T-helper 1 cell (primary cell): Measurements from ENCODE around the gene PSPC1.

Source experiments
- DNase-seq, 5 donors: peaks; one replicate each; pipeline ENCODE4 v3.0.0-alpha.2; 2012 to 2020

Gene PSPC1

GRCh38 chr13:19670147-19670546 is 112.6 kb downstream of the PSPC1 start:
- no peak for DNase-seq

GRCh38 chr13:19668778-19669177 is 114.0 kb downstream of the PSPC1 start:
- DNase-seq, result no peak

DNA sequence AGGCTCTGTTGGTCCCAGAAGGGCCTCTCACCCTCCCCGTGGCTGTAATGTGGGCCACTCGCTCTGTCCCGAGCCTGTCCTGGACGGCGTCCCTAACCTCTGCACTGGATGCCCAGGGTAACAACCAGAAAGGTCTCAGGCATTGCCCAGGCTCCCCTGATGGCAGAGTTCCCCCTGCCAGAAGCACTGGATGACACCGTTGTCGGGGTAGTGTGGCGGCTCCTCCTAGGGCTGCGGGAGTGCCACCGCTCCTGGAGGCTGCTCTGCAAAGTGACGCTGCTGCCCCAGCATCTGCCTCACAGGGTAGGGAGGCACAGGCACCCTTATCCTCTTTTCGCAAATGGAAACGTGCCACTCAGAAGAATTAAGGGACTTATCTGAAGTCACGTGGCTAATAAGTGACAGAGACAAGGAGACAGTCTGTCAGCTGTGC is 117.3 kb downstream of the PSPC1 start:
- no peak for DNase-seq

DNA sequence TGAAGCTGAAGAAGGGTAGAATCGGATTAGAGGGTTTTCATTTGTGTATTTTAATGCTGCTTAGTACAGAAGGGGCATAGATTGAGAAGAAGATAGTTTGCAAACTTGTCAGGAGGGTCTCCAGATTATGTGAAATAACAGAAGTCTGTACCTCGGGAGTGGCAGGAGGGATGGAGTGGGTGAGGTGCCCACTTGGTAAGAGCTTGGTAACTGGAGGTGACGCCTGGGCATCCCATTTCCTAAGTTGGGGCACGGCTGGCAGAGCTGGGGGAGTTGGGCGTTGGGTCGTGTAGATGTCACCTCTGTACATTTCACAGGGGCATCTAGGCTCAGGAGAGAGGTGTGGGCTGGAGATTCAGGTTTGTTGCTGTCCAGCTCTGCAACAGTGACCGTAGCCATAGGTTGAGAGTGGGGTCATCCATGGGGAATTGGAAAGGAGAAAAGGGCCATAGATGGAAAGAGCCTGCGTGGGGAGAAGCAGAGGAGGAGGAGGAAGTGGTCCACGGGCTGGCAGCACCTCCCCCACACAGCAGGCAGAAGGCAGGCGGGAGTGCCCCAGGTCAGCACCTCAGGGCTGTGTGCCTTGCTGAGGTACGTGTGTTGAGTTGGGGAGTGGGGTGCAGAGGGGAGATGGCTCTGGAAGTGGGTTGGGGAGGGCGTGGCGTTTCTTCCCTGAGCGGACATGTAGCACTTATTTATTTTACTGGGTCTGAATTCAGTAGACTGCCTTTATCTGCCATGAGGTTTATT is 118.1 kb downstream of the PSPC1 start:
- no peak for DNase-seq

GRCh38 chr13:19663416-19663979 is 119.2 kb downstream of the PSPC1 start:
- DNase-seq, result no peak

DNA sequence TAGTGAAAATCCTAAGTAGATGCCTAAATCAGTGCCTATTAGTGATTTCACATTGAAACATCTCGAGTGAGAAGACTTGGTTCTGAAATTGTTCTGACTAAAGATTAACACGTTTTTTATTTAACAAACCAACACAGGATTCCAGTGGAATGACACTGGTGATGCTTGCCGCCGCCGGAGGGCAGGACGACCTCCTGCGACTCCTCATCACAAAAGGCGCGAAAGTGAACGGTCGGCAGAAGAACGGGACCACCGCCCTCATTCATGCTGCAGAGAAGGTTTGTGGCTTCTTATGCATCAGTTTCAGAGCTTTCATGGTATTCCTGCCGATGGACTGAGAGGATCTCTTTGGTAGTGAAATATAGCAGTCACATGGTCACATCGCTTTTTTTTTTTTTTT is 121.2 kb downstream of the PSPC1 start:
- no peak for DNase-seq

GRCh38 chr13:19661126-19661525 is 121.6 kb downstream of the PSPC1 start:
- DNase-seq, result no peak

DNA sequence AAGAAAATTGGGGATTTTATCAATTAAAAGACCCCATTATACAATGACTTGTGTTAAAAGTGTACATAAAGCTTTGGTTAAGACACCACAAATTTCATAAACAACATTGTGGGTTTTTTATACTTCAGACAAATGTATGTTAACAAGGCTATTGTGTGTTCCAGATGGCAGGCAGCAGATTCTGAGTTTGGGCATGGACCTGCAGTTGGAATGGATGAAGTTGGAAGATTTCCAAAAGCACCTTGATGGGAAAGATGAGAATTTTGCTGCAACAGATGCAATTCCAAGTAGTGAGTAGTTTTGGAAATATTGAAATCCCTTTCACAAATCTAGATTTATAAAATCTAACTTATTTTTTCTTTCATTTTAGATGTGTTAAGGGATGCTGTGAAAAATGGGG is 123.9 kb downstream of the PSPC1 start:
- no peak for DNase-seq

GRCh38 chr13:19657872-19658591 is 124.7 kb downstream of the PSPC1 start:
- no peak for DNase-seq
